ENCODE results near the gene C3orf49. TPM values are rescaled to one million over a fixed set of nuclear protein-coding genes. Genes with fewer than 3 reads are reported as not detected.
A peak's percentile ranks its signal among the peaks of the same experiment; 100 is the strongest.

The C3orf49 gene
- 1.00 TPM for polyA plus RNA-seq (ENCODE audit: insufficient read length)
- long read RNA-seq, donor 1, result 0 reads
- long read RNA-seq, donor 2, result 0 reads
- long read RNA-seq, donor 3, partial matches to known transcripts, result 53 of 93 reads
- long read RNA-seq, donor 3, other reads (novel, unspliced or antisense), result 40 of 93 reads
- long read RNA-seq, donor 4, partial matches to known transcripts, result 56 of 56 reads
- long read RNA-seq, donor 4, other reads (novel, unspliced or antisense), result 0 of 56 reads
- long read RNA-seq, donor 5, partial matches to known transcripts, result 193 of 199 reads
- long read RNA-seq, donor 5, other reads (novel, unspliced or antisense), result 6 of 199 reads
- long read RNA-seq, donor 6, result 0 reads
- long read RNA-seq, donor 7, partial matches to known transcripts, result 146 of 214 reads
- long read RNA-seq, donor 7, other reads (novel, unspliced or antisense), result 68 of 214 reads
- long read RNA-seq, donor 8, result 0 reads

DNA sequence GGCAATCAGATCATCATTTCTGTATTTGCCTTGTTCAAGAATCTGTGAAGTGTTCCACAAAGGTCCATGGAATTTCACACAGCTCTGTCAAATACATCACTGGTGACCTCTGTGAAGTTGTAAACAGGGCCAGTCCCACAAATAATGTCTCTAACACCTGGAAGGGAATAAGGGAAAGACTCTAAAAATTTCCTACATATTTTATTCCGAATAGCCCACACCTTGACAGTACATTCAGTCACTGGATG is at the start of gene C3orf49:
Gene C3orf49 (plus strand): TSS at position 149 of the 248 bp plus-strand sequence. CDS start 173 bp downstream, outside the sequence.
- no peak for DNase-seq

- DNase-seq, result no peak
These were observed 44.3 kb upstream of the C3orf49 start for GRCh38 chr3:63774781-63775180.

GRCh38 chr3:63779227-63779626 is 39.9 kb upstream of the C3orf49 start:
- no peak for DNase-seq

DNA sequence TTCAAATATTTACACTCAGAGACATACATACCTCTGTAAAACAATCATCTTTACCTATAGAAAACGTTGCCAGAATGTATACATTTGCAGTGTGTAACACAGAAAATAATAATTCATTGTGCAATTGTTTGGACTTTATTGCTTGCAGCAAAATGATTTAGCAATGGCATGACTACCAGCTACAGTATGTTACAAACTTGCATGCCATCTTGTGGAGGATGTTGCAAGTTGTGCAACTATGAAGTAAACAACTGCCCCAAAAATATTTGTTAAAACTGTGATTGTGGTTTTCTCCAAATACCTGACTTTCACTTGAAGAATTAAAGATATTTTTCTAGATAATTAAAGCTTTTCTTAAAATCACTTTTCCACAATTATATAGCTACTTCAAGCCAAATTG is 27.1 kb upstream of the C3orf49 start:
- DNase-seq, result no peak

- no peak for DNase-seq
These were observed 23.7 kb upstream of the C3orf49 start for GRCh38 chr3:63795438-63795837.

DNA sequence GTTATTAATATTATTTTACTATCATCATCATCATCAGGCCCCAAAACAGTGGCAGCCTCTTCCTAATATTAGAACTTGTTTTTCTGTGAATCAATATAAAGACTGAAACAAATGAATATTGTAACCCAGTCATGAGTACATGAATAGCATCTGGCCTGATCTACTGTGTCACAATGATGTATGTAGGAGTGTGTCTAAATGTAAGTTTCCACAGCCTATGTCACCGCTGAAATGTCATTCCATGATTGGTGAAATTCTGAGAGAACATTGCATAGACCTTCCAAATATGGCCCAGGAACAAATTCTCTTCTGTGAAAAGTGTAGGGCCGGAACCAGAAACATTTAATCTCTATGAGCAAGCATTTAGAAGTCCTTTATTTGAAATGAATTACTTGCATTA is 20.6 kb upstream of the C3orf49 start:
- no peak for DNase-seq

DNA sequence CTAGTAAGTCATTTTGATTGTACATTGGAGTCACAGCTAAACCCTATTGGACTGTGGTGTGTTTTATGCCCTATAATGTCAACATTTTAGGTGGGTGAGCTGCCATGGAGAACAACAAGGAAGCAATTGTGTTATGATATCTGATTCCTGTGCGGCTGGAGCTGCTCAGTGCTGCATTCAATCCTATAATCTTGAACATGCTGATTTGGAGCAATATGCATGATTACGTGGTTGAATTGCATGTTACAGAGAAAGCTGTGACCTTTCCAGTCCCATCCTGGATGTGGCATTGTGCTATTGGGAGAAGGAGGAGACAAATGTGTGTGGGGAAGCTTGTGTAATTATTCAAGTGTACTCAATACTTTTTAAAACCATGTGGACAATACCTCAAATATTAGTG is 20.1 kb upstream of the C3orf49 start:
- no peak for DNase-seq

- DNase-seq, result no peak
These were observed 19.0 kb upstream of the C3orf49 start for GRCh38 chr3:63800097-63800496.

DNA sequence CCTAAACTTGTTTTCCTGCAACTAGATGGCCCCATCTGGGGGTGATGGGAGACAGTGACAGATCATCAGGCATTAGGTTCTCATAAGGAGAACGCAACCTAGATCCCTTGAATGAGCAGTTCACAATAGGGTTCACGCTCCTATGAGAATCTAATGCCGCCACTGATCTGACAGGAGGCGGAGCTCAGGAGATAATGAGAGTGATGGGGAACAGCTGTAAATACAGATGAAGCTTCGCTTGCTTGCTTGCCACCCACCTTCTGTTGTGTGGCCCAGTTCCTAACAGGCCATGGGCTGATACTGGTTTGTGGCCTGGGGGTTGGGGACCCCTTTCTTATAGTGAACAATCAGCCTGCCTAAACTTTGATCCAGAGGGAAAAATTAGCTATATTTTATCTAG is 15.2 kb upstream of the C3orf49 start:
- DNase-seq, result no peak

DNA sequence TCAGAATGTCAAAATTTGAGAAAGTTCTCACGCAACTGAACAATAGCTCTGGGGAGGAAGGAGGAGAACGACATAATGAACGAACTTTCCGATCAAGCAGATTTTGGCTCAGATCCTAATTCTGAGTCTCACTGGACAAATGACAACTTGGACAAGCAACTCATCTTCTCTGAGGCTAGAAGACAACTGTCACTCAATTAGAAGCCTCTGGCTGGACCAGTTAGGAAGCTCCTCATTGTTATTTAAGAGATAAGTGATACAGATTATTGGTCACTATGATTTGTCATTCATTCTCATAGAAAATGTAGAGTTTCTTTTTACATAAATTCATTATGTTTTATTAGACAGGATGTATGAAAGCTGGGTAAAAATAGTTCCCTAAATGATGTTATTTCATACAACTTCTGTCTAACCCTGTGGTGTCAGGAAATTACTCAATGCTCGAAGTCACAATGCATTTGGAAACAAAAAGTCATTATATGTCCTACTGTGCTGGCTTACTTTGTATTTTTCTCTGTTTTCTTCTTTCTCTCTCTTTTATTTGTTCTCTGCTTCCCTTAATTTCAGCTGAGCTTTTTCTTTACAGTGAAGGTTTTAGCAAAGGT is 11.0 kb upstream of the C3orf49 start:
- no peak for DNase-seq

DNA sequence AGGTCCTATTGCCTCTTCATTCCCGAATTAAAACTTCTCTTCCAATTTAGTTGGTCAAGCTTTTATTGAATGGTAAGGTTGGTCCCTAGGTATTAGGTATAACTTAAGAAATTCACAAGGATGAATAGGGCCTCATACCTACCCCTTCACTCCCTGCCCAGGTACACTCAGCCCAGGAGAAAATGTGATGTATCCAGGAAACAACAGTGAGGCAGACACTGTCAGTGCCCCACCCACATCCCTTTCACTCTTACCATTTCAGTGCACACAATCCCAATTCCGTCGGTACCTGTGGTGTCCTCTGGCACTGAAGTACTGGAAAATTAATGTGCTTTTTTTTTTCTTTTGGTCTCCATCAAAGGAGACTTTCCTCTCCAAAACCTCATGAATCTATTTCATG is 10.5 kb upstream of the C3orf49 start:
- DNase-seq, result no peak

GRCh38 chr3:63809607-63810006 is 9.5 kb upstream of the C3orf49 start:
- DNase-seq, result no peak

GRCh38 chr3:63814237-63814636 is 4.9 kb upstream of the C3orf49 start:
- DNase-seq, result no peak

DNA sequence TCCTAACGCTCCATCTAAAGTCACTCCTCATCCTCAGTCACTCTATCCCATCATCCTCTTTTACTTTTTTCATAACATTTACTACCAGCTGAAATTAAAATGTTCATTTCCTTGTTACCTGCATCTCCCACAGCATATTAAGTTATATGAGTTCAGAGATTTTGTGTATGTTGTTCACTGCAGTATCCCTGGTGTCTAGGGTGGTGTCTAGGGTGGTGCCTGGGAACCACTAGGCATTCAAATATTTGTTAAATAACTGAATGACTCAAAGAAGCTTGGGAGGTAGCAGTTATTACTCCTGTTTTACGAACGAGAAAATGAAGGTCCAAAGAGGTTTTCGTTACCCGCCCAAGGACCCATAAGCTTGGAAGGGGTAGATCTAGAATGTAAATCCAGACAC is 1.9 kb upstream of the C3orf49 start:
- no peak for DNase-seq

DNA sequence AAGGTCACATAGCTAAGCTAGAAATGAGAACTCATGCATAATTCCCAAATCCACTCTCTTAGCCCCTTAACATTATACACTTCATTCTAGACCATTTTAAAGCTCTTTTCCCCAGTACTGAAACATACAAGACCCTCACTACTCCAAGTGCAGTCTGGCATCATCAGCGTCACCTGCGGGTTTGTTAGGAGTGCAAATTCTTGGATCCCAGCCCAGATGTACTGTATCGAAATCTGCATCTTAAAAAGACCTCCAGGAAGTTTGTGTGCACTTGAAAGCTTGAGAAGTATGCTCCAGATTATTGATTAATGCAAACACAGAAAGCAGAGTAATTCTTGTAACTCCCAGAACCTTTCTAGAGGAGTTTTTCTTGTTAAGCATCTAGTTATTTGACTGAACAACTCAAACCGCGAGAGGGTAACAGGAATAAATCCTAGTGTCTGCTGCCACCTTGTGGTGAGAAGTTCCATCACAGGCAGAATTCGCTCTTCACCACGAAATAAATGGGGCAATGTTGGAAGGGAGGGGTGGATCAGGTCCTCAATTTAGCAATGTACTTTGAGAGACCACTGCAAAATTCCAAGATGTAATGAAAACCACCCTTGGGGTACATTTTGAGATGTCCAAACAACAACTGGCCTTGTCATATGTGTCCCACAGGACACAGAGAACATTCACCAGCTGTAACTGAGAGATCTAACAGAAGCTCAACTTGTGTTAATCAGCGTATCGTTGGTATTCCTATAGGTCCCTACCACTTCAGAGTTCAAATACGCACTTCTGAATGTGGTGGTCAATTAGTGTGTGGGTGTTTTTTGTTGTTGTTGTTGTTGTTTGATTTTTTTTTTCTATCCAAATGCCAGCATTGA is 583 bp upstream of the C3orf49 start:
- DNase-seq, result peak; percentile 57

GRCh38 chr3:63824309-63824708 is 5.2 kb downstream of the C3orf49 start:
- no peak for DNase-seq

DNA sequence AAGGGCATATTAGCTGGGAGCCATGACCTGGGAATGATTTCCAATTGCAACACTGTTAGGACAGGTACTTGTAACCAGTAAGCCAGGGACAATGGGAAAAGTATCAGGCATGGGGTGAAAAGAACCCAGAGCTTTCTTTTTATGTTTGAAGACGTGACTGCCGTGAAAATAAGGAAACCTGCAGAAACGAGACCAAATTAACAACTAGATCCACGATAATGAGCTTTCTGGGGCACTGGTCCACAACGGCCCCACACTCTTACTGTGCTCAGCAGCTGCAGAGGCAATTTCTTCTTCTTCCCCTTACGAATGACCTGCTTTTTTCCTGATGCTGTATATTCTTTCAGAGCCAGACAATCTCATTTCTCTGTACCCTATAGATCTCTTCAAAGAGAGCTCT is 11.4 kb downstream of the C3orf49 start:
- no peak for DNase-seq

- DNase-seq, result no peak
These were observed 13.3 kb downstream of the C3orf49 start for GRCh38 chr3:63832395-63832794.

DNA sequence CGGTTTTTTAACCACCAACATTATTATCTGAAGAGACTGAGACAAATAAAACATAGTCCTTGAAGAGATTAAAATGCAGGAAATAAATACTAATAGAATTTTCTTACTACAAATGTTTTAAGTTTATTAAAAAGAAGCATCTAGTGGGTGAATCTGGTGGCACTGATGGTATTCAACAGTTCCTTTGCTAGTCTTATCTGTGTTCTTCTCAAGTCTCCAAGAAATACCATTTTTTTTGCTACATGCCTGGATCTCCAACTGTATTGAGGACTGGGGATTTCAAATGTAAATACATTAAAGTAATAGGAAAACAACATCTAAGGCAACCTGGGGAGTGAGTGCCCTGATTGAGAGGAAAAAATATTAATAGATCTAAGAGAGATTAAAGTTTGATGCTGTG is 22.6 kb downstream of the C3orf49 start:
- no peak for DNase-seq

- no peak for DNase-seq
These were observed 23.0 kb downstream of the C3orf49 start for GRCh38 chr3:63842127-63842526.

- no peak for DNase-seq
These were observed 26.1 kb downstream of the C3orf49 start for GRCh38 chr3:63845215-63845614.

DNA sequence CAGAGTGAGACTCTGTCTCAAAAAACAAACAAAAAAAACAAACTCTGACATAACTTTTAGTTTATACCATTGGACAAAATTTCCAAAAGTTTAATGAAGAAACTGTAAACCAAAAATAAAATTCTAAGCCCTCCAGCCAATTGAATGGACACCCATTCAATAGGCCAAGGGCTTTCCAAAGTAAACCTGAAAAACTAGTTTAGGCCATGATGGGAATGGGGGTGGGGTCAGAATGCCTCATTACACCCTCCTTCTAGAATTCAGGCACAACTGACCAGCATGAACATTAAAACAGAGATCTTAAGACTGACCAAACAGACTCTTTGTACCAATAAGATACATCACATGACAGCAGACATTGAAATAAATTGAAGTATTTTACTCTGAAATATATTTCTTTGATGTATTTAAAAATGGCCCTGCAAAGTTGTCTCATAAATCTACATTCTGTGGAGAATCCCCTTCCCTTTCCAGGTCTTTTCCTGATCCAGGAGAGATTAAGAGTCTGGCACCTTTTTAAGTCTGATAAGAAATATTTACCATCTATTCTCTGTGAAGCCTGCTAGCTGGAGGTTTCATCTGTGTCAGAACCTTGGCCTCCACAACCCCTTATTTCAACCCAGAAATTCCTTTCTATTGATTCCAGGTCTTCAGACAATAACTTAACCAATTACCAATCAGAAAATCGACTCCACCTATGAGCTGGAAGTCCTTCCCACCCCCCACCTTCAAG is 28.8 kb downstream of the C3orf49 start:
- DNase-seq, result no peak
